GM12878 (cell line): ENCODE data around the gene SCD5. TPM values are rescaled to one million over a fixed set of nuclear protein-coding genes. Genes with fewer than 3 reads are reported as not detected.

ENCODE experiments used
- ATAC-seq: fragments of 200-7000 bp; cut with Tn5 transposase; 3 replicates; pipeline ENCODE4 v1.9.1; 2020; ENCODE audit warnings: mild to moderate bottlenecking, moderate library complexity
- BruUV-seq: library from RNA; stranded (reverse); fragments of 400-500 nt; replicated peaks from 2 replicates; lab custom pipeline; 2021; lab: Mats Ljungman, UMichigan
- CTCF ChIA-PET: fragments of 300-600 bp; sonication (Branson Sonifier 250); formaldehyde crosslinking; extraction: SDS; loops from one replicate; lab custom pipeline; 2021; ENCODE audit warnings: inconsistent platforms; lab: Yijun Ruan, JAX
- POLR2A ChIA-PET: fragments of 350-600 bp; formaldehyde crosslinking; extraction: SDS; loops from one replicate; lab custom pipeline; 2021; ENCODE audit warnings: inconsistent platforms; lab: Charles Lee
- RAD21 ChIA-PET: fragments of 300-600 bp; sonication (Branson Sonifier 250); formaldehyde crosslinking; loops from one replicate; lab custom pipeline; 2023; ENCODE audit warnings: antibody characterized with exemption; ENCODE audit not compliant: unreplicated experiment; lab: Charles Lee
- SMC1A ChIA-PET: fragments of 300-600 bp; sonication (Branson Sonifier 250); formaldehyde crosslinking; loops from one replicate; lab custom pipeline; 2023; ENCODE audit not compliant: unreplicated experiment, uncharacterized antibody; lab: Charles Lee
- DNase-seq: peaks from one replicate; pipeline ENCODE4 v3.0.0-alpha.2; 2011; ENCODE audit warnings: low read depth, low spot score
- FAIRE-seq: peaks from 3 replicates; lab custom pipeline; 2011; peaks lifted over from hg19 to GRCh38; lab: Jason Lieb, UNC
- H2AFZ ChIP-seq: 2 replicates; pipeline ENCODE4 v1.6.0; 2011; ENCODE audit warnings: low read depth, low read length, control low read depth; ENCODE audit not compliant: control insufficient read depth
- H3K27ac ChIP-seq: 2 replicates; pipeline ENCODE4 v1.5.1; 2011; ENCODE audit warnings: control low read depth; ENCODE audit not compliant: control insufficient read depth, insufficient read depth
- H3K27me3 ChIP-seq, 2 experiments: replicated peaks in 1 of 2; 2 replicates each; pipeline versions ENCODE4 v1.6.0 to v1.6.1; 2011; ENCODE audit warnings: low read length in 1 of 2; ENCODE audit not compliant: control insufficient read depth in 2 of 2, insufficient read depth in 2 of 2
- H3K36me3 ChIP-seq, 2 experiments: 2 replicates each; pipeline ENCODE4 v1.5.1; 2011; ENCODE audit warnings: low read length in 1 of 2; ENCODE audit not compliant: control insufficient read depth in 2 of 2, insufficient read depth in 2 of 2
- H3K4me1 ChIP-seq: 2 replicates; pipeline ENCODE4 v1.6.1; 2011; ENCODE audit warnings: mild to moderate bottlenecking, low read length, moderate library complexity, mixed read lengths; ENCODE audit not compliant: control insufficient read depth, insufficient read depth
- H3K4me2 ChIP-seq: 2 replicates; pipeline ENCODE4 v1.6.0; 2011; ENCODE audit warnings: control low read depth; ENCODE audit not compliant: control insufficient read depth, insufficient read depth
- H3K4me3 ChIP-seq: fragments of 200-600 bp; sonication (generic); 2 replicates; pipeline ENCODE4 v1.5.1; 2016
- H3K79me2 ChIP-seq: 2 replicates; pipeline ENCODE4 v1.6.0; 2011; ENCODE audit warnings: low read length; ENCODE audit not compliant: control insufficient read depth, insufficient read depth
- H3K9ac ChIP-seq: 2 replicates; pipeline ENCODE4 v1.8.0; 2011; ENCODE audit warnings: low read length, control low read depth, mixed read lengths; ENCODE audit not compliant: control insufficient read depth, insufficient read depth
- H3K9me3 ChIP-seq: replicated peaks from 3 replicates; pipeline ENCODE4 v1.5.1; 2011; ENCODE audit warnings: mild to moderate bottlenecking, low read length; ENCODE audit not compliant: control insufficient read depth, insufficient read depth
- H4K20me1 ChIP-seq: 2 replicates; pipeline ENCODE4 v1.6.0; 2011; ENCODE audit not compliant: control insufficient read depth, insufficient read depth
- POU2F2 ChIP-seq: IDR thresholded peaks from 3 replicates; pipeline ENCODE4 v1.6.1; 2011; ENCODE audit warnings: low read depth, mild to moderate bottlenecking, low read length, borderline replicate concordance
- RAD21 ChIP-seq: IDR thresholded peaks from 2 replicates; pipeline ENCODE4 v1.6.1; 2011; ENCODE audit warnings: mild to moderate bottlenecking, low read depth, low read length, moderate library complexity; ENCODE audit not compliant: insufficient read depth
- RB1 ChIP-seq: fragments of 450-650 bp; formaldehyde crosslinking; IDR thresholded peaks from 2 replicates; pipeline ENCODE4 v1.6.1; 2017; ENCODE audit warnings: mild to moderate bottlenecking, borderline replicate concordance
- RBBP5 ChIP-seq: fragments of 200-600 bp; sonication (generic); conservative IDR thresholded peaks from 2 replicates; pipeline ENCODE4 v1.6.1; 2016
- SIX5 ChIP-seq: IDR thresholded peaks from 2 replicates; pipeline ENCODE4 v1.6.1; 2011; ENCODE audit warnings: mild to moderate bottlenecking, low read depth, low read length, moderate library complexity; ENCODE audit not compliant: severe bottlenecking
- SMC3 ChIP-seq: IDR thresholded peaks from 2 replicates; pipeline ENCODE4 v1.6.1; 2011; ENCODE audit warnings: low read length, improper control_type of control experiment, borderline replicate concordance
- SREBF1 ChIP-seq: IDR thresholded peaks from 2 replicates; pipeline ENCODE4 v1.6.1; 2012; ENCODE audit warnings: mild to moderate bottlenecking, low read length
- WGBS: methylation state at CpG from one replicate; pipeline ENCODE4 v1.1.6; 2016; ENCODE audit warnings: low lambda C conversion rate; ENCODE audit not compliant: insufficient replicate concordance, insufficient coverage; ENCODE audit errors: missing lambda C conversion rate; 5-methylcytosine and 5-hydroxymethylcytosine counted together
- in situ Hi-C: fragments of 300-500 bp; cut with MboI; formaldehyde crosslinking; loops from 9 replicates; pipeline ENCODE4 v1.14.3; 2018; ENCODE audit warnings: mixed read lengths
- intact Hi-C: fragments of 100-400 bp; cut with micrococcal nuclease; formaldehyde crosslinking; loops from one replicate; pipeline ENCODE4 v1.14.2; 2022; ENCODE audit not compliant: unreplicated experiment
- polyA plus RNA-seq, 11 experiments: library from polyadenylated mRNA; depleted of rRNA in 4 of 11; unstranded in 6 of 11; stranded (reverse) in 5 of 11; fragments of >200 nt; fragmentation: Nextera tagmentation in 4 of 11; fragmentation: Illumina TruSeq in 1 of 11; extraction: Ambion mirVana in 4 of 11; extraction: Trizol in 1 of 11; gene quantifications; 1 replicate in 1 of 11; 2 replicates in 10 of 11; pipeline versions ENCODE4 v1.2.1 to v1.2.3, GENCODE V29; 2011 to 2016; ENCODE audit warnings: inconsistent platforms in 2 of 11, missing spikeins in 2 of 11, low read depth in 1 of 11
- total RNA-seq, 4 experiments: library from RNA; depleted of rRNA in 3 of 4; stranded (reverse); fragments of >200 nt in 3 of 4; fragmentation: Illumina TruSeq in 1 of 4; extraction: Trizol in 1 of 4; gene quantifications; 2 replicates each; pipeline versions ENCODE4 v1.2.1 to v1.2.3, GENCODE V29; 2013 to 2021
- TF ChIP-seq, protein P1 (sequence below), 3 experiments: IDR thresholded peaks in 2 of 3; conservative IDR thresholded peaks in 1 of 3; 2 replicates each; pipeline ENCODE4 v1.5.1; 2011; ENCODE audit warnings: low read depth in 3 of 3, low read length in 3 of 3, mild to moderate bottlenecking in 3 of 3, control low read depth in 2 of 3, moderate library complexity in 2 of 3, inconsistent platforms in 1 of 3, mixed read lengths in 1 of 3; ENCODE audit not compliant: control insufficient read depth in 2 of 3, insufficient read depth in 1 of 3; ENCODE audit errors: extremely low read depth in 1 of 3
- TF ChIP-seq, protein P2 (sequence below): IDR thresholded peaks from 2 replicates; pipeline ENCODE4 v1.6.1; 2012; ENCODE audit warnings: low read length, inconsistent platforms

Gene SCD5
- total and polyA plus RNA-seq, 10 of the 15 experiments (the other 5 are each of a cell fraction or from before 2014, with no cell fraction given), result 2.4 to 15.0 (median 4.2) TPM

DNA sequence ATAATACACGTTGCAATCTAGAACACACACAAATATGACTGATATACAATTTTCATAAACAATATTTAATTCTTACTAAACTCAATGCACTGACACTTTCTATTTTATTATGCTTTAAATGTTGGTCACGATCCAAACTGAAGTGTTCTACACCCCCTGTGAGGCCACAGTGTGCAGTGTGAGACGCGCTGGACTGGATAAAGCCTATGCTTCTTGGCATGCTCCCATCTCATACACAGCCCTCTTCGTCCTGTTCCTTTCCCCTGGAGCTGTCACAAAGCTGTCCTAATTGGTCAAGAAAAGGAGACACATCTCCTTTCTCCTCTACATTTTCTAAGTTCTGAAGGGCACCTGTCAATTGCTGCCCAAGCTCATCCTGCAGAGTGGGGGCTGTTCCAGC, 72.0 kb downstream of the SCD5 start:
- Histone ChIP-seq H3K4me1 (no peaks in the 10 kb centered on the region), H3K79me2 (no peaks in the 10 kb centered on the region), H3K4me3 (no peak overlapping the region), H3K4me2 (no peak overlapping the region), H2AFZ (no peak overlapping the region), H3K9ac (no peak overlapping the region), H3K27ac (no peak overlapping the region), H3K27me3 (no peaks in the 10 kb centered on the region), H3K9me3 (no peaks in the 10 kb centered on the region; the same call in 2 of the 3 replicates), H4K20me1 (no peaks in the 10 kb centered on the region), H3K36me3 (no peaks in the 10 kb centered on the region)
- 47% methylated on average over 5 of the region's 5 CpGs for WGBS
- FAIRE-seq (no peak), ATAC-seq (no peak), DNase-seq (no peak)
- ChIA-PET RAD21 (interaction anchor here (0.6 kb wide), 1 partner anchor 423 kb away, joined by 3 read pairs; no protein-coding TSS in a partner anchor), POLR2A (interaction anchor here (0.7 kb wide), 2 partner anchors 44 to 207 kb away, joined by 3 to 4 read pairs; no protein-coding TSS in a partner anchor), SMC1A (no interaction called here), CTCF (interaction anchor here (0.9 to 1.3 kb wide), 3 partner anchors 12 to 257 kb away, joined by 3 to 4 read pairs (median 4); no protein-coding TSS in a partner anchor)
- TF ChIP-seq RB1 (no peak), RBBP5 (no peak), SREBF1 (no peak)
- BruUV-seq, result no TSS peak
- in situ Hi-C loops (no loop called here), intact Hi-C loops (no loop called here)

DNA sequence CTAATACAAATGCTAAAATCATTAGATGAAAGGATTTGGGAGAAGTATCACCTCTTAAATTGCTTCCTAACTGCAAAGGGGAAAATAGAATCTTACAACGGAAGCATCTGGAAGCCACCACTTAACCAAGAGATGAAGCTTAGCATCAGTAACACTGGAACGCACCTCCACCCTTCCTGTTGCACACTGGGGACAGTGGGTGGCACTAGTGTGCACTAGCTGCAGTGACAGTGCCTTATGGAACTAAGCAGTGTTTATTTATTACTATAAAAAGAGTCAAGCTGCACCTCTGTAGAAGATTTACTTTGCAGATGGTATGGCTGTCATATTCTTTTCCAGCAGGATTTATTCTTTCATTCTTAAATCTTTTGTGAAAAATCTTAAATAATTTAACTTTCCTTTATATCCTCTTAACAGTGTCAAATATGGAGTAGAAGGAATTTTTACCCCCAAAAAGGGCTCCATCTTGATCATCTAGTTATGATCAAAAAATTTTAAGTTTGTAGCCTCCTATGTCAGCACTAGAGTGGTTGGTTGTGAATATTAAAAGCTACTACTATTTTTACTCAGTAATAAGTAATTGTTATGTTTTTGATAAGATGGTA, 76.7 kb downstream of the SCD5 start:
- Histone ChIP-seq H2AFZ (no peak overlapping the region), H3K79me2 (no peaks in the 10 kb centered on the region), H3K36me3 (no peaks in the 10 kb centered on the region), H4K20me1 (no peaks in the 10 kb centered on the region), H3K9ac (no peak overlapping the region), H3K27me3 (no peaks in the 10 kb centered on the region), H3K4me2 (no peak overlapping the region), H3K9me3 (no peaks in the 10 kb centered on the region), H3K4me3 (no peak overlapping the region), H3K4me1 (no peaks in the 10 kb centered on the region), H3K27ac (no peak overlapping the region)
- CTCF ChIA-PET, result interaction anchor here (0.8 to 2.4 kb wide), 11 partner anchors 17 to 226 kb away, joined by 3 to 13 read pairs (median 3); partner anchors contain the start of gene SCD5
- intact Hi-C loops (no loop called here), in situ Hi-C loops (no loop called here)
- RAD21 ChIA-PET, result no interaction called here
- TF ChIP-seq SMC3 (peak; percentile 43; the same call in 1 of the 2 replicates), POU2F2 (no peak), RAD21 (peak; percentile 52), SIX5 (no peak)
- TF ChIP-seq, protein P1, sequence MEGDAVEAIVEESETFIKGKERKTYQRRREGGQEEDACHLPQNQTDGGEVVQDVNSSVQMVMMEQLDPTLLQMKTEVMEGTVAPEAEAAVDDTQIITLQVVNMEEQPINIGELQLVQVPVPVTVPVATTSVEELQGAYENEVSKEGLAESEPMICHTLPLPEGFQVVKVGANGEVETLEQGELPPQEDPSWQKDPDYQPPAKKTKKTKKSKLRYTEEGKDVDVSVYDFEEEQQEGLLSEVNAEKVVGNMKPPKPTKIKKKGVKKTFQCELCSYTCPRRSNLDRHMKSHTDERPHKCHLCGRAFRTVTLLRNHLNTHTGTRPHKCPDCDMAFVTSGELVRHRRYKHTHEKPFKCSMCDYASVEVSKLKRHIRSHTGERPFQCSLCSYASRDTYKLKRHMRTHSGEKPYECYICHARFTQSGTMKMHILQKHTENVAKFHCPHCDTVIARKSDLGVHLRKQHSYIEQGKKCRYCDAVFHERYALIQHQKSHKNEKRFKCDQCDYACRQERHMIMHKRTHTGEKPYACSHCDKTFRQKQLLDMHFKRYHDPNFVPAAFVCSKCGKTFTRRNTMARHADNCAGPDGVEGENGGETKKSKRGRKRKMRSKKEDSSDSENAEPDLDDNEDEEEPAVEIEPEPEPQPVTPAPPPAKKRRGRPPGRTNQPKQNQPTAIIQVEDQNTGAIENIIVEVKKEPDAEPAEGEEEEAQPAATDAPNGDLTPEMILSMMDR (IDR thresholded peaks at IDR 0.05 in 2 of 3, conservative IDR thresholded peaks at IDR 0.05 in 1 of 3; ENCODE audit: control insufficient read depth in 2 of 3, extremely low read depth in 1 of 3, insufficient read depth in 1 of 3, low read depth in 3 of 3, low read length in 3 of 3), result peak; percentile 58 to 64 (median 61)
- TF ChIP-seq, protein P2, sequence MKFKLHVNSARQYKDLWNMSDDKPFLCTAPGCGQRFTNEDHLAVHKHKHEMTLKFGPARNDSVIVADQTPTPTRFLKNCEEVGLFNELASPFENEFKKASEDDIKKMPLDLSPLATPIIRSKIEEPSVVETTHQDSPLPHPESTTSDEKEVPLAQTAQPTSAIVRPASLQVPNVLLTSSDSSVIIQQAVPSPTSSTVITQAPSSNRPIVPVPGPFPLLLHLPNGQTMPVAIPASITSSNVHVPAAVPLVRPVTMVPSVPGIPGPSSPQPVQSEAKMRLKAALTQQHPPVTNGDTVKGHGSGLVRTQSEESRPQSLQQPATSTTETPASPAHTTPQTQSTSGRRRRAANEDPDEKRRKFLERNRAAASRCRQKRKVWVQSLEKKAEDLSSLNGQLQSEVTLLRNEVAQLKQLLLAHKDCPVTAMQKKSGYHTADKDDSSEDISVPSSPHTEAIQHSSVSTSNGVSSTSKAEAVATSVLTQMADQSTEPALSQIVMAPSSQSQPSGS, result no peak
- WGBS, result 25% methylated on average over 2 of the region's 2 CpGs
- ATAC-seq (peak; percentile 93), DNase-seq (no peak), FAIRE-seq (peak; percentile 91)
- BruUV-seq, result no TSS peak
- POLR2A ChIA-PET, result no interaction called here
- SMC1A ChIA-PET, result interaction anchor here (0.9 to 1.7 kb wide), 3 partner anchors 17 to 56 kb away, joined by 3 to 6 read pairs (median 3); no protein-coding TSS in a partner anchor
